ENCODE data around the gene PCDHB9.
"Not testable (repeated sequence)": the region's sequence is repeated elsewhere in the genome, so short reads cannot be mapped to it uniquely, and the experiment has no call there.

PCDHB9 gene

DNA sequence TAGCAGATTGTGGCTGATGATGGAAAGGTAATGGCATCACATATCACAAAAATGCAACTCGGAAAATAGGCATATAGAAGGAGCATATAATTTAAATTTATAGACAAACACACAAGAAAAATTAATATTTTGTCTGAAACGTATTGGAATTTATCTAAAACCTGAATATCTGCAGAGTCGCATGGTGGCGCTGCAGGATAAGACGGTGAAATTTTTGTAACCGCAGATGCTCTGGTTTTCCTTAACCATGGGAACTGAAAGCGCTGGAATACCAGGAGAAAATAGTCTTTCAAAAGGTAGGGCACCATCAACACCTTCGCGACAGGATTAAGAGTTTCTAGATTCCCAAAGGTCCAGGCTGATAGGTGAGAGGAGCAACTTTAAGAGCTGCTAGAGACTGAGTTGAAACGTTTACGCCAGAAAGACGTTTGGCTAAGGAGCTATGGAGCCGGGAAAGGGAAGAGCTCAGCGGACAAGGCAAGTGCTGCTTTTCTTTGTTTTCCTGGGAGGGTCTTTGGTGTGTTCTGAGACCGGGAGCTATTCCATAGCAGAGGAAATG, 47.2 kb downstream of the PCDHB9 start:
- FAIRE-seq (no peak), DNase-seq (ENCODE audit: insufficient read length, low spot score) (no peak)

DNA sequence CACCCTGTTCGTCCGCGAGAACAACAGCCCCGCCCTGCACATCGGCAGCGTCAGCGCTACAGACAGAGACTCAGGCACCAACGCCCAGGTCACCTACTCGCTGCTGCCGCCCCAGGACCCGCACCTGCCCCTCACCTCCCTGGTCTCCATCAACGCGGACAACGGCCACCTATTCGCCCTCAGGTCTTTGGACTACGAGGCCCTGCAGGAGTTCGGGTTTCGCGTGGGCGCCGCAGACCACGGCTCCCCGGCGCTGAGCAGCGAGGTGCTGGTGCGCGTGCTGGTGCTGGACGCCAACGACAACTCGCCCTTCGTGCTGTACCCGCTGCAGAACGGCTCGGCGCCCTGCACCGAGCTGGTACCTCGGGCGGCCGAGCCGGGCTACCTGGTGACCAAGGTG, 49.0 kb downstream of the PCDHB9 start:
- FAIRE-seq; DNase-seq (ENCODE audit: insufficient read length, low spot score): not testable (repeated sequence)

DNA sequence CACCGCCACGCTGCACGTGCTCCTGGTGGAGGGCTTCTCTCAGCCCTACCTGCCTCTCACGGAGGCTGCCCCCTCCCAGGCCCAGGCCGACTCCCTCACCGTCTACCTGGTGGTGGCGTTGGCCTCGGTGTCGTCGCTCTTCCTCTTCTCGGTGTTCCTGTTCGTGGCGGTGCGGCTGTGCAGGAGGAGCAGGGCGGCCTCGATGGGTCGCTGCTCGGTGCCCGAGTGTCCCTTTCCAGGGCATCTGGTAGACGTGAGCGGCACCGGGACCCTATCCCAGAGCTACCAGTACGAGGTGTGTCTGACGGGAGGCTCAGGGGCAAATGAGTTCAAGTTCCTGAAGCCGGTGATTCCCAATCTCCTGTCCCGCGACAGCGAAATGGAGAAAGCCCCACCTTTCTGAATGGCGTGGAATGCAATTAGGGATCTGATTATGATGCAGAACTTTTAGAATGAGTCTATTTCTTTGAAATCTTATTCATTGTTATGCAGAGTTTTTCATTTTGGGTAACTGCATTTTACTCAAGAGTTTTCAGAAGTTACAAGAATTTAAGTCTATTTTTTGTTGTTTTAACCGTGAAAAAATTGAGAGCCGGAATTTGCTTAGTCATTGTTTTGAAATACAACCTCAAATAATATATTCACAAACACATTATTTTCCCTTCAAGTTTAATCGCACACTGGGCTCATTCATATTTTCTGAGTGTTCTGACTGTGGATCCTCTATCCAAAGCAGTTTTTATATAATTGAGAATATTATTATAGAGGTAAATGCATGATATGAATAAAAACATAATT, 49.8 kb downstream of the PCDHB9 start:
- FAIRE-seq: no peak
- no peak for DNase-seq (ENCODE audit: insufficient read length, low spot score)
